Transverse colon (tissue), 4 donors: ENCODE results near the gene CBY2. TPM values are rescaled to one million over a fixed set of nuclear protein-coding genes. Genes with fewer than 3 reads are reported as not detected.

Experiments
- DNase-seq: peaks from one replicate; pipeline ENCODE4 v3.0.0-alpha.2; 2019
- H3K27ac ChIP-seq, 4 donors: fragments of 200-600 bp; sonication (generic); 2 replicates each; pipeline ENCODE4 v1.5.1; 2016 to 2018; ENCODE audit warnings: inconsistent platforms in 4 of 4
- H3K27me3 ChIP-seq: fragments of 200-600 bp; sonication (generic); 2 replicates; pipeline ENCODE4 v1.5.1; 2017; ENCODE audit warnings: inconsistent platforms
- H3K36me3 ChIP-seq, 4 donors: fragments of 200-600 bp; sonication (generic); 2 replicates each; pipeline ENCODE4 v1.5.1; 2017 to 2019; ENCODE audit warnings: inconsistent platforms in 4 of 4
- H3K4me1 ChIP-seq, 4 donors: fragments of 200-600 bp; sonication (generic); 2 replicates each; pipeline ENCODE4 v1.5.1; 2017 to 2020; ENCODE audit warnings: inconsistent platforms in 4 of 4
- H3K4me3 ChIP-seq, 4 donors: fragments of 200-600 bp; sonication (generic); 1 replicate in 1 of 4; 2 replicates in 3 of 4; pipeline versions ENCODE4 v1.5.1 to v1.6.1; 2017 to 2019; ENCODE audit warnings: inconsistent platforms in 4 of 4
- H3K9me3 ChIP-seq, 2 donors: fragments of 200-600 bp; sonication (generic); 2 replicates each; pipeline ENCODE4 v1.5.1; 2017 to 2019; ENCODE audit warnings: inconsistent platforms in 2 of 2
- EP300 ChIP-seq: sonication (generic); formaldehyde crosslinking; IDR thresholded peaks from one replicate; pipeline ENCODE4 v1.6.1; 2017; ENCODE audit warnings: antibody characterized with exemption, low read depth
- POLR2A ChIP-seq: fragments of 450-650 bp; IDR thresholded peaks from one replicate; pipeline ENCODE4 v1.6.1; 2016; ENCODE audit warnings: antibody characterized with exemption, mild to moderate bottlenecking, moderate library complexity
- POLR2AphosphoS5 ChIP-seq, 3 donors: sonication (generic); formaldehyde crosslinking; IDR thresholded peaks; one replicate each; pipeline ENCODE4 v1.6.1; 2016; ENCODE audit warnings: antibody characterized with exemption in 3 of 3
- WGBS, 2 donors: methylation state at CpG; one replicate each; pipeline ENCODE4 v1.1.5; 2018; ENCODE audit warnings: low coverage in 1 of 2; 5-methylcytosine and 5-hydroxymethylcytosine counted together
- in situ Hi-C, 4 donors: fragments of 200-750 bp; cut with MboI; loops; one replicate each; pipeline versions ENCODE4 v1.15.0 to v1.15.1; 2017; ENCODE audit warnings: low sequenced_read_pairs in 3 of 4, low pct_ligation_motif_present in 1 of 4, low pct_unique_long_range_greater_than_20kb in 1 of 4
- intact Hi-C: fragments of 100-400 bp; cut with DNase I; formaldehyde crosslinking; loops from one replicate; pipeline ENCODE4 v1.15.1; 2023; ENCODE audit warnings: low total_unique reads
- total RNA-seq, 4 donors: library from RNA; depleted of rRNA; stranded (reverse); fragments of >200 nt; gene quantifications; one replicate each; pipeline ENCODE4 v1.1.0, GENCODE V29; 2016
- TF ChIP-seq, protein P1 (sequence below), 5 experiments: fragments of 200-600 bp in 3 of 5; fragments of 450-650 bp in 2 of 5; sonication (generic) in 3 of 5; IDR thresholded peaks; 1 replicate in 2 of 5; 2 replicates in 3 of 5; pipeline ENCODE4 v1.5.1; 2016 to 2017; ENCODE audit warnings: antibody characterized with exemption in 5 of 5, inconsistent platforms in 3 of 5, mild to moderate bottlenecking in 2 of 5, moderate library complexity in 1 of 5

Gene CBY2
- total RNA-seq, 4 donors from 2014 or later = not detected

DNA sequence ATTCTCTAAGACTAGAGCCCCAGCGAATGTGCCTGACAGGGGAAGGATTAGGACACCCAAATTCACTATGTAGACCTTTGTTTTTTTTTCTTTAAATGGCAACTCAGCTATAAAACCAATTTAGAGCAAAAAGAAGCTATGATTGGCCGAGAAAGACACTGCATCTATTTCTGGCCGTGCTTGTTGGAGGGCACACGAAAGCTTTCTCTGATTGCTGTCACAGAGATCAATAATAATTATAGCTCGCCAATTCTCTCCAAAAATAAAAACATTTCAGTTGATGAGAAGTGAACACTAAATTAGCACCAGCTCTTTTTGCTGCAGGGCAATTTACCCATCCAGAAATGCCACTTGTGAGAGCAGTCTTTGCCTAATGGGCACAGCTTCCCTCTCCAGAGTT, 31.2 kb downstream of the CBY2 start:
- no peaks in the 10 kb centered on the region for H3K36me3 ChIP-seq
- H3K9me3 ChIP-seq = no peaks in the 10 kb centered on the region
- in situ Hi-C loops (no loop called here), intact Hi-C loops (no loop called here)
- 80 to 82% methylated on average over 5 of the region's 5 CpGs for WGBS, 2 donors
- TF ChIP-seq POLR2A = no peak
- H3K4me3 ChIP-seq = no peak overlapping the region
- DNase-seq = no peak
- no peak overlapping the region for H3K27ac ChIP-seq
- H3K27me3 ChIP-seq = no peaks in the 10 kb centered on the region
- H3K4me1 ChIP-seq = no peaks in the 10 kb centered on the region

DNA sequence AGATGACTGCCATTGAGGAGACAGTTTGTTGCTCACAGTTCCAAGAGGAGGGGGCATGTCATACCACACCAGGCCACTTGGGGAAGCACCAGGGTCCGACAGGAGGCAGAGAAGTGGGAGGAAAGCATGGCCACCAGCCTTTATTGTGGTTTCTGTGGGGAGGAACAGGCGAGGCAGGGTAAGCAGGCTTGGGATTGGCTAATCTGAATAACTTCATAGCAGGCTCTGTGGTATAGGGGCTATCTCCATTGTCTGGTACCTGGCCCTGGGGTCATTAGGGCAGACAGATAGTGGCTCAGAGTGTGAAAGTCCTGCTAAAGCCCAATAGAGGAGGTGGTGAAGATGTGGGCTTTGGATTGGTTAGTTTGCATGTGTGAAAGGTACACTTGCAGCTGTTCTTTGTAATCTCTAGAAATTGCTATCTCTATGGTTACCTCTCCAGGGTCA, 35.5 kb downstream of the CBY2 start:
- Histone ChIP-seq H3K36me3 (no peaks in the 10 kb centered on the region), H3K9me3 (no peaks in the 10 kb centered on the region), H3K27me3 (no peaks in the 10 kb centered on the region), H3K27ac (no peak overlapping the region), H3K4me1 (no peaks in the 10 kb centered on the region), H3K4me3 (no peak overlapping the region)
- TF ChIP-seq POLR2AphosphoS5 (IDR thresholded peaks at IDR 0.05) (no peak), POLR2A (no peak), EP300 (no peak)
- TF ChIP-seq, protein P1, sequence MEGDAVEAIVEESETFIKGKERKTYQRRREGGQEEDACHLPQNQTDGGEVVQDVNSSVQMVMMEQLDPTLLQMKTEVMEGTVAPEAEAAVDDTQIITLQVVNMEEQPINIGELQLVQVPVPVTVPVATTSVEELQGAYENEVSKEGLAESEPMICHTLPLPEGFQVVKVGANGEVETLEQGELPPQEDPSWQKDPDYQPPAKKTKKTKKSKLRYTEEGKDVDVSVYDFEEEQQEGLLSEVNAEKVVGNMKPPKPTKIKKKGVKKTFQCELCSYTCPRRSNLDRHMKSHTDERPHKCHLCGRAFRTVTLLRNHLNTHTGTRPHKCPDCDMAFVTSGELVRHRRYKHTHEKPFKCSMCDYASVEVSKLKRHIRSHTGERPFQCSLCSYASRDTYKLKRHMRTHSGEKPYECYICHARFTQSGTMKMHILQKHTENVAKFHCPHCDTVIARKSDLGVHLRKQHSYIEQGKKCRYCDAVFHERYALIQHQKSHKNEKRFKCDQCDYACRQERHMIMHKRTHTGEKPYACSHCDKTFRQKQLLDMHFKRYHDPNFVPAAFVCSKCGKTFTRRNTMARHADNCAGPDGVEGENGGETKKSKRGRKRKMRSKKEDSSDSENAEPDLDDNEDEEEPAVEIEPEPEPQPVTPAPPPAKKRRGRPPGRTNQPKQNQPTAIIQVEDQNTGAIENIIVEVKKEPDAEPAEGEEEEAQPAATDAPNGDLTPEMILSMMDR (IDR thresholded peaks at IDR 0.05) = no peak
- 42 to 80% methylated on average over 1 to 2 of the region's 2 CpGs for WGBS, 2 donors
- intact Hi-C loops = no loop called here
- no peak for DNase-seq
- in situ Hi-C loops = no loop called here

DNA sequence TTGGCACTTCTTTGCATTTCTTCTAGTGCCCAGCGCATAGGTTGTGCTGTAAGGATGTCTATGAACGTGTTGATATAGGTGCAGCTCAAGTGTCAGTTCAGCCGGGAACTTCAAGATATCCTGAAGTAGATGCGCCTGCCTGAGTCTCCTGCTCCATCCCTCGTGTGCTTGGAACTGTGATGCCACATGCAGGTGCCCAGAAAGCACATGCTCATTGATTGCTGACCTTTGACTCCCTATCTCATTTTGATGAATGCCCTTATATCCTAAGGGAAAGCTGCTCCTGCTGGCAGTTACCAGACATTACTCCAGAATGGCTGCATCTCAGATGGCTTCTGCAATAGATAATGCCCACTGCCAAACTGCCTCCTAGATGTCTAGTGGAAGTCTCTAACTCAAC, 40.9 kb downstream of the CBY2 start:
- intact Hi-C loops = no loop called here
- WGBS, 2 donors = 87 to 96% methylated on average over 3 to 5 of the region's 5 CpGs

DNA sequence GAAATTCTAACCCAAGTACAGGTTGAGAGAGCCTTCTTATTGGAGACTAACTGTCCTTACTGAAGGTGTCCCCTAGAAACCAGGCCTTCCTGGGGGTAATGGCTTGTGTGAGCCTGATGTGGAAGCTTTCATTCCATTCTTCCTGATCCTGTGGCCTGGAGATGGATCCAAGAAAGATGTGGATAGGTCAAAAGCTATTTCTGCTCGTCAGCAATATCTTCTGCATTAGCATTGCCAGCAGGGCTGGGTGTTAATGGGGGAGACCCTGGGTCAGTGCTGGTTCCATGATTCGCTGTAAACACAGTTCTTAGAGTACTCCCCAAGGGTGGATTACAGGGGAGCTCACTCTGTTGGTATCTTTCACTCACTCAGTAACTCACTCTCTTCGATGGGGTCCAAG, 42.9 kb downstream of the CBY2 start:
- 70% methylated on average over 3 of the region's 3 CpGs; no CpG with 5 or more reads in 1 of the 2 donors for WGBS, 2 donors
- H3K4me3 ChIP-seq = no peak overlapping the region
- DNase-seq = no peak
- H3K27ac ChIP-seq = no peak overlapping the region
- TF ChIP-seq, protein P1 (IDR thresholded peaks at IDR 0.05) = no peak
- no peak for TF ChIP-seq EP300
- TF ChIP-seq POLR2A = no peak
- TF ChIP-seq POLR2AphosphoS5 (IDR thresholded peaks at IDR 0.05) = no peak
- H3K27me3 ChIP-seq = no peaks in the 10 kb centered on the region
- no peaks in the 10 kb centered on the region for H3K9me3 ChIP-seq
- no peaks in the 10 kb centered on the region for H3K4me1 ChIP-seq
- H3K36me3 ChIP-seq = no peaks in the 10 kb centered on the region
- in situ Hi-C loops (no loop called here), intact Hi-C loops (no loop called here)

More for the DNA sequence above, 40.9 kb downstream of the CBY2 start:
- no peak overlapping the region for H3K27ac ChIP-seq
- H3K4me1 ChIP-seq = no peaks in the 10 kb centered on the region
- TF ChIP-seq POLR2A (no peak), EP300 (no peak), POLR2AphosphoS5 (IDR thresholded peaks at IDR 0.05) (no peak)
- TF ChIP-seq, protein P1 (IDR thresholded peaks at IDR 0.05) = no peak
- no peak for DNase-seq
- H3K27me3 ChIP-seq = no peaks in the 10 kb centered on the region
- in situ Hi-C loops = no loop called here
- H3K4me3 ChIP-seq = no peak overlapping the region
- H3K36me3 ChIP-seq = no peaks in the 10 kb centered on the region
- H3K9me3 ChIP-seq = no peaks in the 10 kb centered on the region

DNA sequence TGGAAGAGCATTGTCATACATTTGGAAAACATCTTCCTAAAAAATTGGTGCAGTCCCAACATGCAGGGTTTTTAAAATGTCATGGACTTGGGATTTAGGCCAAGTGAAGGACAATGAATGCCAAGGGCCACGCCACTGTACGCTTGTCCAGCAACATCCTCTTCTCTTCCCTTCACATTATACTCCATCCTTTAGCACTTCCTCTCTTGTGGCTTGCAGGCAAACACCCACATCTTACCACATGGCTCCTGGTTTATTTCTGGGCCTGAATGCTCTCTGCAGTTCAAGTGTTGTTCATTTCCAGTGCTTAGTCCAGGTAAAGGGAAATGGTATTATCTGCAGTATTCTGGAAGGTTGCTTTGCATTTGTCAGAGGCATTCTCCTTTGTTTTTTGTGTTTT, 45.0 kb downstream of the CBY2 start:
- no peaks in the 10 kb centered on the region for H3K27me3 ChIP-seq
- TF ChIP-seq, protein P1 (IDR thresholded peaks at IDR 0.05) = no peak
- no peak for TF ChIP-seq EP300
- no peak for TF ChIP-seq POLR2AphosphoS5 (IDR thresholded peaks at IDR 0.05)
- TF ChIP-seq POLR2A = no peak
- intact Hi-C loops (no loop called here), in situ Hi-C loops (no loop called here)
- H3K36me3 ChIP-seq = no peaks in the 10 kb centered on the region
- 41 to 55% methylated on average over 2 of the region's 2 CpGs for WGBS, 2 donors
- H3K27ac ChIP-seq = no peak overlapping the region
- DNase-seq = no peak
- H3K9me3 ChIP-seq = no peaks in the 10 kb centered on the region
- H3K4me1 ChIP-seq = no peaks in the 10 kb centered on the region
- H3K4me3 ChIP-seq = no peak overlapping the region
